ENCODE results near the gene BMPR2.
"Not testable (repeated sequence)": the region's sequence is repeated elsewhere in the genome, so short reads cannot be mapped to it uniquely, and the experiment has no call there.

Gene BMPR2

DNA sequence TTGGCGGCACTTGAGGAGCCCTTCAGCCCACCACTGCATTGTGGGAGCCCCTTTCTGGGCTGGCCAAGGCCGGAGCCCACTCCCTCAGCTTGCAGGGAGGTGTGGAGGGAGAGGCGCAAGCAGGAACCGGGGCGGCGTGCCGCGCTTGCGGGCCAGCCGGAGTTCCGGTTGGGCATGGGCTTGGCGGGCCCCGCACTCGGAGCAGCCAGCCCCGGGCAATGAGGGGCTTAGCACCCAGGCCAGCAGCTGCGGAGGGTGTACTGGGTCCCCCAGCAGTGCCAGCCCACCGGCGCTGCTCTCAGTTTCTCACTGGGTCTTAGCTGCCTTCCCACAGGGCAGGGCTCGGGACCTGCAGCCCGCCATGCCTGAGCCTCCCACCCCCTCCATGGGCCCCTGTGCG is 127.1 kb downstream of the BMPR2 start:
- H3K9ac ChIP-seq (ENCODE audit: low read length); H3K4me1 ChIP-seq (ENCODE audit: control insufficient read depth, low read depth, low read length); H3K9me3 ChIP-seq (ENCODE audit: control insufficient read depth, low read depth, low read length); H3K27me3 ChIP-seq (ENCODE audit: control insufficient read depth, insufficient read depth, low read length); H3K36me3 ChIP-seq (ENCODE audit: control insufficient read depth, low read depth, low read length); H3K27ac ChIP-seq (ENCODE audit: low read length); H3K4me3 ChIP-seq (ENCODE audit: low read length): not testable (repeated sequence)

DNA sequence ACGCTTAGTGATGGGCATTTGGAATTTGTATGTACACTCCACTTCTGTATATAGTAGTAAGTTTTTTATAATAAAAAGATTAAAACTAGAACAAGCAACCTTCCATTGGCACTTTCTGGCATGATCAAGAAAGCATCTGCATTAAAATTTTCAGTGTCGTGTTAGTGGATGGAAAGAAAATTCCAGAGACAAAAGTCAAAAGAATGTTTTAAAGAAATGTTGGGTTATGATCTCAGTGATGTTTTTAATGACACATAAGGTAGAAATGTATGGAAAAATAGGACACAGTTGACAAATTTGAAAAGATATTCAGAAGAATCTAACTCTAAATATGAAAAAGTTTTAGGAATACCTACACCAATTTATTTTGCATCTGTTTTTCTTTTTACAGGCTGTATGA is 132.6 kb downstream of the BMPR2 start:
- H3K9me3 ChIP-seq (ENCODE audit: control insufficient read depth, low read depth, low read length): no peaks in the 10 kb centered on the region
- no peaks in the 10 kb centered on the region for H3K36me3 ChIP-seq (ENCODE audit: control insufficient read depth, low read depth, low read length)
- H3K27ac ChIP-seq (ENCODE audit: low read length): no peak overlapping the region
- no peaks in the 10 kb centered on the region for H3K27me3 ChIP-seq (ENCODE audit: control insufficient read depth, insufficient read depth, low read length)
- no peak overlapping the region for H3K4me3 ChIP-seq (ENCODE audit: low read length)
- no peak overlapping the region for H3K9ac ChIP-seq (ENCODE audit: low read length)
- H3K4me1 ChIP-seq (ENCODE audit: control insufficient read depth, low read depth, low read length): no peaks in the 10 kb centered on the region

DNA sequence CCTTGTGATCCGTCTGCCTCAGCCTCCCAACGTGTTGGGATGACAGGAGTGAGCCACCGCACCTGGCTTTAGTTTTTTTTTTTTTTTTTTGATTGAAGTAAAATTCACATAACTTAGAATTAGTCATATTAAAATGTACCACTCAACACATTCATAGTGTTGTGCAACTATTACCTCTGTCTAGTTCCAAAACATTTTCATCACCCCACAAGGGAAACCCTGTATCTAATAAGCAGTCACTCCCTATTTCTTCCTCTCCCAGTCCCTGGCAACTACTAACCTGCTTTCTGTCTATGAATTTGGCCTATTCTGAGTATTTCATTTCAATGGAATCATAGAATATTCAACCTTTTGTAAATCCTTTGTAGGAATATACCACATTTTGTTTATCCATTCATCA is 134.8 kb downstream of the BMPR2 start:
- Histone ChIP-seq H3K36me3 (ENCODE audit: control insufficient read depth, low read depth, low read length) (peaks cover 3% of the 10 kb centered on the region), H3K4me3 (ENCODE audit: low read length) (no peak overlapping the region), H3K27ac (ENCODE audit: low read length) (no peak overlapping the region), H3K27me3 (ENCODE audit: control insufficient read depth, insufficient read depth, low read length) (no peaks in the 10 kb centered on the region), H3K9ac (ENCODE audit: low read length) (no peak overlapping the region), H3K4me1 (ENCODE audit: control insufficient read depth, low read depth, low read length) (no peaks in the 10 kb centered on the region), H3K9me3 (ENCODE audit: control insufficient read depth, low read depth, low read length) (no peaks in the 10 kb centered on the region)

DNA sequence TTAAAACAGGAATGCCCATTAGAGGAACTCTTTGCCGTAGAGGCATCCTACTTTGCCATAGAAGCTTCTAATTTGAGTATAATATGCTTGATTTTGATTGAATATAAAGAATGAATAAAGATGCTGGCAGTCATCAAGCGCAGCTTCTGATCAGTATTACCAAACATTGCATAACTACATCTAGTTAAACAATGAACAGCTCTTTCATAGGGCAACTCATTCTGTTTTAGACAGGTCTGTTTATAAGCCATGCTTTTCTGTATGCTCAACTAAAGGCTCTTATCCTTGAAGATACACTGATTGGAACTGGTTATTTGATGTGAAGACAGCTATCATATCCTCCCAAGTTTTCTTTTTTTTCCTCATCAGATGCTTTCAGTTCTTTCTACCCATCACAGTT is 136.0 kb downstream of the BMPR2 start:
- Histone ChIP-seq H3K9ac (ENCODE audit: low read length) (no peak overlapping the region), H3K9me3 (ENCODE audit: control insufficient read depth, low read depth, low read length) (no peaks in the 10 kb centered on the region), H3K4me1 (ENCODE audit: control insufficient read depth, low read depth, low read length) (no peaks in the 10 kb centered on the region), H3K27me3 (ENCODE audit: control insufficient read depth, insufficient read depth, low read length) (no peaks in the 10 kb centered on the region), H3K27ac (ENCODE audit: low read length) (no peak overlapping the region), H3K4me3 (ENCODE audit: low read length) (no peak overlapping the region), H3K36me3 (ENCODE audit: control insufficient read depth, low read depth, low read length) (peaks cover 3% of the 10 kb centered on the region)

DNA sequence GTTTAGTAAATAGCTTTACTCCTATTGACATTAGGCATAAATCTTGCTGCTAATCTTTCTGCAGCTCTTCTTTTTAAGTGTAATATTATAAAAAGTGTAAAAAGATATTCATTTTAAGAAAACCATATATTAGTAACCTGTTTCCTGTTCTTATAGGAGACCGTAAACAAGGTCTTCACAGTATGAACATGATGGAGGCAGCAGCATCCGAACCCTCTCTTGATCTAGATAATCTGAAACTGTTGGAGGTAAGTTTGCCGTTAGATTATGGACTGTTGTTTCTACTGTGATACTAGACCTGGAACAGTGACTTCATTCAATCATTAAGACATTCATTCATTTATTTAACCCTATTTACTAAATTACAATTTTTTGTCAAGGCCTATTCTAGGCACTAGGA is 138.6 kb downstream of the BMPR2 start:
- Histone ChIP-seq H3K27me3 (ENCODE audit: control insufficient read depth, insufficient read depth, low read length) (no peaks in the 10 kb centered on the region), H3K4me3 (ENCODE audit: low read length) (no peak overlapping the region), H3K9me3 (ENCODE audit: control insufficient read depth, low read depth, low read length) (no peaks in the 10 kb centered on the region), H3K9ac (ENCODE audit: low read length) (no peak overlapping the region), H3K4me1 (ENCODE audit: control insufficient read depth, low read depth, low read length) (no peaks in the 10 kb centered on the region), H3K27ac (ENCODE audit: low read length) (no peak overlapping the region), H3K36me3 (ENCODE audit: control insufficient read depth, low read depth, low read length) (peaks cover 9% of the 10 kb centered on the region)

DNA sequence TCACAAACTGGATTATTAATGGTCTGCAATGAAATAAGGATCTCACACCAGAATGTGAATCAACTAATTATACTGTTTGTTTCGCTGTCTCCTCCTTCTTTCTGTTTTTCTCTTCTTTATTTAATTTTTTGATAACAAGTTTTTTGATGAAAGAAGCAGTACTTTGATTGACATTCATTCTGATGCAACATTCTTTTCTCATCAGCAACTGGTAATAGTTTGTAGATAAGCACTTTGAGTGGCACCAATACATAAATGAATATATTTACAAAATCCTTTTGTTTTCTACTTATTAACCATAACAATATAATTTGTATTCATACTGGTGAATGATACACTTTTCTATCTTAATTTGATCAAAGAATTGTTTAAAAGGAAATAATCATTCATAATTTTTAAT is 143.3 kb downstream of the BMPR2 start:
- Histone ChIP-seq H3K4me3 (ENCODE audit: low read length) (no peak overlapping the region), H3K27ac (ENCODE audit: low read length) (no peak overlapping the region), H3K9ac (ENCODE audit: low read length) (no peak overlapping the region), H3K9me3 (ENCODE audit: control insufficient read depth, low read depth, low read length) (no peaks in the 10 kb centered on the region), H3K4me1 (ENCODE audit: control insufficient read depth, low read depth, low read length) (no peaks in the 10 kb centered on the region), H3K36me3 (ENCODE audit: control insufficient read depth, low read depth, low read length) (peaks cover 17% of the 10 kb centered on the region), H3K27me3 (ENCODE audit: control insufficient read depth, insufficient read depth, low read length) (no peaks in the 10 kb centered on the region)

DNA sequence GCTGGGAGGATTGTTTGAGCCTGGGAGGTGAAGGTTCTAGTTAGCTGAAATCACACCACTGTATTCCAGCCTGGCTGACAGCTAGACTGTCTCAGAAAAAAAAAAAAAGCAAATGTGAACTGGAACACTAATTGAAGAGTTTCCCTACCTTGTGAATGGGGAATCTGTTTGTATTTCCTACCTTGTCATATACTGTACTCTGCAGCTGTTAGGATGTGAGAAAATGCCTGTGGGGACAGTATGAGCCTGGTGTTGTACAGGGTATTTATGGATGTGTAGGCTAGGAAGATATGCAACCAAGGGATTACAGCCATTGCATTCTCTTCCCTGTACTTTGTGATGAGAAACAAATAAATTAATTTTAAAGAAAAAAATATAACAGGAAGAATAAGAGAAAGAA is 145.3 kb downstream of the BMPR2 start:
- Histone ChIP-seq H3K27ac (ENCODE audit: low read length) (no peak overlapping the region), H3K27me3 (ENCODE audit: control insufficient read depth, insufficient read depth, low read length) (no peaks in the 10 kb centered on the region), H3K36me3 (ENCODE audit: control insufficient read depth, low read depth, low read length) (peaks cover 14% of the 10 kb centered on the region), H3K9me3 (ENCODE audit: control insufficient read depth, low read depth, low read length) (no peaks in the 10 kb centered on the region), H3K4me3 (ENCODE audit: low read length) (no peak overlapping the region), H3K4me1 (ENCODE audit: control insufficient read depth, low read depth, low read length) (no peaks in the 10 kb centered on the region), H3K9ac (ENCODE audit: low read length) (no peak overlapping the region)

DNA sequence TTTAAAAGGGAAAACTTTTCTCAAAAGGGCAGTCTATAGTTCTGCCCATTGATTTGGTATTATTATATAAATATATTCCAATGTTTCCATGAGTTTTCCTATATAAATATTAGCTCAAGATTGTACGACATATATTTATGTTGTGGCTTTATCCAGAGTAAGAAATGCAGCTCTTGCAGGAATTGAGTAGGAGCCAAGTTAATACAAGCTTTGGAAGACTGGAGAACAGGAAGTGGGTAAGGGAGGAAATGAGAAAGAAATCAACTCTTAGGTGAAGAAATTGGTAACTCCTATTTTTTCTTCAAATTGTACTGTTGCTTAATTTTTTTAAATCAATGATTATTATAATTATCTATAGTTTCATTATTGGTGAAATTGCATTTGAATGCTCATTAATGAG is 153.3 kb downstream of the BMPR2 start:
- H3K27ac ChIP-seq (ENCODE audit: low read length): no peak overlapping the region
- H3K4me1 ChIP-seq (ENCODE audit: control insufficient read depth, low read depth, low read length): no peaks in the 10 kb centered on the region
- no peak overlapping the region for H3K9ac ChIP-seq (ENCODE audit: low read length)
- H3K9me3 ChIP-seq (ENCODE audit: control insufficient read depth, low read depth, low read length): no peaks in the 10 kb centered on the region
- H3K27me3 ChIP-seq (ENCODE audit: control insufficient read depth, insufficient read depth, low read length): no peaks in the 10 kb centered on the region
- no peak overlapping the region for H3K4me3 ChIP-seq (ENCODE audit: low read length)
- H3K36me3 ChIP-seq (ENCODE audit: control insufficient read depth, low read depth, low read length): no peaks in the 10 kb centered on the region

DNA sequence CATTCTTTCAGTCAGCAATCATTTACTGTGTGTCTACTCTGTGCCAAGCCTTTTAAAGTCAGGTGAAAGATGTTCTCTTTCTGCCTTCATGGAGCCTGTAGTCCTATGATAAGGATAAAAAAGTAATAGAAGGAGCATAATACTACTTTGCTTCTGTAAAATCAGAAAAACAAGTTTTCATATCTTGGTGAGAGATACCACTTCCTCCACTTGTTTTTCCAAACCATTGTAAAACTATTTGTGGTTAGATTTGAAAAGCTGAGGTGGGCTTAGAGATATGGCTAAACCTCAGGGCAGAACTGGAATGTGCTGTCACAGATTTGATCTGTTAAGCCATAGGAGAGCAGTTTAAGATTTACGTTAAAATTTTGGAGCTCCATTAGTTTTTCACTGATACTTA is 153.9 kb downstream of the BMPR2 start:
- no peaks in the 10 kb centered on the region for H3K9me3 ChIP-seq (ENCODE audit: control insufficient read depth, low read depth, low read length)
- H3K27ac ChIP-seq (ENCODE audit: low read length): no peak overlapping the region
- H3K27me3 ChIP-seq (ENCODE audit: control insufficient read depth, insufficient read depth, low read length): no peaks in the 10 kb centered on the region
- no peak overlapping the region for H3K9ac ChIP-seq (ENCODE audit: low read length)
- no peaks in the 10 kb centered on the region for H3K36me3 ChIP-seq (ENCODE audit: control insufficient read depth, low read depth, low read length)
- H3K4me1 ChIP-seq (ENCODE audit: control insufficient read depth, low read depth, low read length): no peaks in the 10 kb centered on the region
- H3K4me3 ChIP-seq (ENCODE audit: low read length): no peak overlapping the region

DNA sequence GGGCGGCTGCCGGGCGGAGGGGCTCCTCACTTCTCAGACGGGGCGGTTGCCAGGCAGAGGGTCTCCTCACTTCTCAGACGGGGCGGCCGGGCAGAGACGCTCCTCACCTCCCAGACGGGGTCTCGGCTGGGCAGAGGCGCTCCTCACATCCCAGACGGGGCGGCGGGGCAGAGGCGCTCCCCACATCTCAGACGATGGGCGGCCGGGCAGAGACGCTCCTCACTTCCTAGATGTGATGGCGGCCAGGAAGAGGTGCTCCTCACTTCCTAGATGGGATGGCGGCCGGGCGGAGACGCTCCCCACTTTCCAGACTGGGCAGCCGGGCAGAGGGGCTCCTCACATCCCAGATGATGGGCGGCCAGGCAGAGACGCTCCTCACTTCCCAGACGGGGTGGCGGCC is 159.2 kb downstream of the BMPR2 start:
- H3K9me3 ChIP-seq (ENCODE audit: control insufficient read depth, low read depth, low read length); H3K27ac ChIP-seq (ENCODE audit: low read length); H3K36me3 ChIP-seq (ENCODE audit: control insufficient read depth, low read depth, low read length); H3K4me3 ChIP-seq (ENCODE audit: low read length); H3K27me3 ChIP-seq (ENCODE audit: control insufficient read depth, insufficient read depth, low read length); H3K4me1 ChIP-seq (ENCODE audit: control insufficient read depth, low read depth, low read length); H3K9ac ChIP-seq (ENCODE audit: low read length): not testable (repeated sequence)

DNA sequence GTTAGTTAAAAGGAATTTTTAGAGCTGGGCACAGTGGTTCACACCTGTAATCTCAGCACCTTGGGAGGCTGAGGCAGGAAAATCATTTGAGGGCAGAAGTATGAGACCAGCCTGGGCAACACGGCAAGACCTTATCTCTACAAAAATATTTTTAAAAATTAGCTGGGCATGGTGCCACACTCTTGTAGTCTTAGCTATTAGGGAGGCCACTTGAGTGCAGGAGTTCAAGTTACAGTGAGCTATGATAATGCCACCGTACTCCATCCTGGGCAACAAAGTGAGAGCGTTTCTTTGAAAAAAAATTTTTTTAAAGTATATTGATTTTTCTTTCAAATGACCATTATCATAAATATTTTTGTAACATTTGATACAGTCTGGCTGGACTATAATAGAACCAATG is 165.0 kb downstream of the BMPR2 start:
- Histone ChIP-seq H3K36me3 (ENCODE audit: control insufficient read depth, low read depth, low read length) (no peaks in the 10 kb centered on the region), H3K9ac (ENCODE audit: low read length) (no peak overlapping the region), H3K27me3 (ENCODE audit: control insufficient read depth, insufficient read depth, low read length) (no peaks in the 10 kb centered on the region), H3K9me3 (ENCODE audit: control insufficient read depth, low read depth, low read length) (no peaks in the 10 kb centered on the region), H3K27ac (ENCODE audit: low read length) (no peak overlapping the region), H3K4me1 (ENCODE audit: control insufficient read depth, low read depth, low read length) (peaks cover 4% of the 10 kb centered on the region), H3K4me3 (ENCODE audit: low read length) (no peak overlapping the region)

DNA sequence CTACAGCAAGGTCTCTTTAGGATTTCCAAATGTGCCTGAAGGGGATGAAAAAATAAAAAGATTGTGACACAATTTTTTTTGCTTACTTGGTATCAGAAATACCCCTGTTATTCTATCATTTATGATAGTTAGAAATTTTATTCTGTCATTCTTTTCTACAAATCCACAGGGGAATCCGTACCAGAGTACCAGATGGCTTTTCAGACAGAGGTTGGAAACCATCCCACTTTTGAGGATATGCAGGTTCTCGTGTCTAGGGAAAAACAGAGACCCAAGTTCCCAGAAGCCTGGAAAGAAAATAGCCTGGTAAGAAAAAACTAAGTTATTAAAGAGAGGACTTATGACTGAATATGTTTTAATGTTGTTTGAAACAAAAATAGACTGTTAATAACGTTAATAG is 166.0 kb downstream of the BMPR2 start:
- no peaks in the 10 kb centered on the region for H3K36me3 ChIP-seq (ENCODE audit: control insufficient read depth, low read depth, low read length)
- no peak overlapping the region for H3K4me3 ChIP-seq (ENCODE audit: low read length)
- peaks cover 4% of the 10 kb centered on the region for H3K4me1 ChIP-seq (ENCODE audit: control insufficient read depth, low read depth, low read length)
- no peak overlapping the region for H3K27ac ChIP-seq (ENCODE audit: low read length)
- no peaks in the 10 kb centered on the region for H3K9me3 ChIP-seq (ENCODE audit: control insufficient read depth, low read depth, low read length)
- H3K9ac ChIP-seq (ENCODE audit: low read length): no peak overlapping the region
- no peaks in the 10 kb centered on the region for H3K27me3 ChIP-seq (ENCODE audit: control insufficient read depth, insufficient read depth, low read length)

DNA sequence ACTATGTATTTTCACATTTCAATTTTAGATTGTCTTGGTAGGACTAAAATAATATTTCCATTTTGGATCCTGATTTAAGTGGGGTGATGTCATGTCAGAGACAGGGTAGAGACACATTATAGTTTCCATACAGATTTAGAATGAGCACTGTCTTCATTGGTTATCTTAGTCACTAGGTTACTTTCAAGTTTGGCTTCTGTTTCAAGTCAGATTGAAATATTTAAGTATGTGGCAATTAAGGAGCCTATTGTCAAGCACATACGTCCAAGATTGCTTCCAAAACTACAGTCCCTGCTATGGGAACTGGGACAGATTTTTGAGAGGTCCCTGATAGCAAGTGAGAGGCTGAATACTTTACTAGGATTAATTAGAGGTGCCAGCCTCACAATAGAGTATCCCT is 169.4 kb downstream of the BMPR2 start:
- no peaks in the 10 kb centered on the region for H3K27me3 ChIP-seq (ENCODE audit: control insufficient read depth, insufficient read depth, low read length)
- peaks cover 4% of the 10 kb centered on the region for H3K4me1 ChIP-seq (ENCODE audit: control insufficient read depth, low read depth, low read length)
- no peak overlapping the region for H3K9ac ChIP-seq (ENCODE audit: low read length)
- no peaks in the 10 kb centered on the region for H3K36me3 ChIP-seq (ENCODE audit: control insufficient read depth, low read depth, low read length)
- no peaks in the 10 kb centered on the region for H3K9me3 ChIP-seq (ENCODE audit: control insufficient read depth, low read depth, low read length)
- no peak overlapping the region for H3K27ac ChIP-seq (ENCODE audit: low read length)
- no peak overlapping the region for H3K4me3 ChIP-seq (ENCODE audit: low read length)
